HG02759 (cell line): ENCODE measurements around the gene CPEB2.
"Not testable (repeated sequence)": the region's sequence is repeated elsewhere in the genome, so short reads cannot be mapped to it uniquely, and the experiment has no call there.

Experiments
- ATAC-seq: cut with Tn5 transposase; IDR thresholded peaks from one replicate; pipeline ENCODE4 v1.9.1; 2021; ENCODE audit warnings: mild to moderate bottlenecking, moderate library complexity; ENCODE audit not compliant: unreplicated experiment

Gene CPEB2

GRCh38 chr4:15042529-15043167 is 40.4 kb downstream of the CPEB2 start:
- no peak for ATAC-seq

GRCh38 chr4:15043226-15043625 is 40.9 kb downstream of the CPEB2 start:
- ATAC-seq, result no peak

GRCh38 chr4:15043922-15044321 is 41.6 kb downstream of the CPEB2 start:
- no peak for ATAC-seq

- ATAC-seq, result no peak
Observed at GRCh38 chr4:15054541-15054940, 52.3 kb downstream of the CPEB2 start.

GRCh38 chr4:15060213-15060612 is 57.9 kb downstream of the CPEB2 start:
- no peak for ATAC-seq

- ATAC-seq, result no peak
Observed at GRCh38 chr4:15063341-15063740, 61.1 kb downstream of the CPEB2 start.

GRCh38 chr4:15065516-15065915 is 63.2 kb downstream of the CPEB2 start:
- no peak for ATAC-seq

GRCh38 chr4:15066140-15066539 is 63.9 kb downstream of the CPEB2 start:
- no peak for ATAC-seq

GRCh38 chr4:15068298-15068697 is 66.0 kb downstream of the CPEB2 start:
- no peak for ATAC-seq

- ATAC-seq, result no peak
Observed at GRCh38 chr4:15075875-15076274, 73.6 kb downstream of the CPEB2 start.

- no peak for ATAC-seq
Observed at GRCh38 chr4:15077969-15078368, 75.7 kb downstream of the CPEB2 start.

GRCh38 chr4:15078682-15079642 is 76.7 kb downstream of the CPEB2 start:
- no peak for ATAC-seq

GRCh38 chr4:15084780-15085179 is 82.5 kb downstream of the CPEB2 start:
- ATAC-seq, result no peak

GRCh38 chr4:15085762-15086161 is 83.5 kb downstream of the CPEB2 start:
- ATAC-seq, result not testable (repeated sequence)

- not testable (repeated sequence) for ATAC-seq
Observed at GRCh38 chr4:15086259-15086658, 84.0 kb downstream of the CPEB2 start.

- no peak for ATAC-seq
Observed at GRCh38 chr4:15088394-15089035, 86.2 kb downstream of the CPEB2 start.

GRCh38 chr4:15089979-15090378 is 87.7 kb downstream of the CPEB2 start:
- ATAC-seq, result no peak

GRCh38 chr4:15100380-15100779 is 98.1 kb downstream of the CPEB2 start:
- ATAC-seq, result no peak

GRCh38 chr4:15100994-15101695 is 98.9 kb downstream of the CPEB2 start:
- ATAC-seq, result no peak

- ATAC-seq, result no peak
Observed at GRCh38 chr4:15104825-15105224, 102.5 kb downstream of the CPEB2 start.

- no peak for ATAC-seq
Observed at GRCh38 chr4:15106399-15106798, 104.1 kb downstream of the CPEB2 start.
